HepG2 (cell line): ENCODE measurements around the gene ASPHD1. TPM values are rescaled to one million over a fixed set of nuclear protein-coding genes. Genes with fewer than 3 reads are reported as not detected.

Experiments
- CREB3 ChIP-seq: sonication (generic); formaldehyde crosslinking; IDR thresholded peaks from 2 replicates; pipeline ENCODE4 v1.5.0; 2020; ENCODE audit warnings: missing genetic modification reagents
- CREM ChIP-seq, 2 experiments: sonication (generic) in 1 of 2; formaldehyde crosslinking in 1 of 2; IDR thresholded peaks; 2 replicates each; pipeline versions ENCODE4 v1.4.0 to v1.6.1; 2016 to 2020; ENCODE audit warnings: antibody characterized with exemption in 1 of 2, mild to moderate bottlenecking in 1 of 2, missing genetic modification reagents in 1 of 2
- CTCF ChIP-seq: sonication (generic); formaldehyde crosslinking; IDR thresholded peaks from 2 replicates; pipeline ENCODE4 v1.5.0; 2020; ENCODE audit warnings: mild to moderate bottlenecking, missing genetic modification reagents, moderate library complexity
- DMAP1 ChIP-seq: IDR thresholded peaks from 2 replicates; pipeline ENCODE4 v1.6.1; 2016
- HMG20A ChIP-seq: IDR thresholded peaks from 2 replicates; pipeline ENCODE4 v1.6.1; 2016; ENCODE audit warnings: borderline replicate concordance
- JUNB ChIP-seq: sonication (generic); formaldehyde crosslinking; IDR thresholded peaks from 2 replicates; pipeline ENCODE4 v1.8.0; 2022; ENCODE audit warnings: missing genetic modification reagents, mild to moderate bottlenecking, borderline replicate concordance
- MED1 ChIP-seq: sonication (generic); formaldehyde crosslinking; IDR thresholded peaks from 2 replicates; pipeline ENCODE4 v1.4.0; 2020; ENCODE audit warnings: missing genetic modification reagents
- NFYC ChIP-seq: IDR thresholded peaks from 2 replicates; pipeline ENCODE4 v1.6.1; 2016; ENCODE audit warnings: missing genetic modification reagents, missing compliant biosample characterization
- POLR2A ChIP-seq, 2 experiments: IDR thresholded peaks; 2 replicates each; pipeline ENCODE4 v1.6.1; 2011; ENCODE audit warnings: low read depth in 2 of 2, low read length in 2 of 2, mild to moderate bottlenecking in 1 of 2, moderate library complexity in 1 of 2; ENCODE audit not compliant: insufficient read depth in 1 of 2
- RFX3 ChIP-seq: IDR thresholded peaks from 2 replicates; pipeline ENCODE4 v1.6.1; 2016; ENCODE audit warnings: missing biosample characterization, missing genetic modification reagents
- SOX6 ChIP-seq, 2 experiments: fragments of 450-650 bp in 1 of 2; sonication (generic) in 1 of 2; formaldehyde crosslinking in 1 of 2; IDR thresholded peaks; 2 replicates each; pipeline versions ENCODE4 v1.4.0 to v1.6.1; 2017 to 2020; ENCODE audit warnings: antibody characterized with exemption in 1 of 2, mild to moderate bottlenecking in 1 of 2, missing genetic modification reagents in 1 of 2
- TBX2 ChIP-seq: sonication (generic); formaldehyde crosslinking; IDR thresholded peaks from 2 replicates; pipeline ENCODE4 v1.5.0; 2020; ENCODE audit warnings: missing genetic modification reagents, mild to moderate bottlenecking, borderline replicate concordance
- ZNF230 ChIP-seq: sonication (generic); formaldehyde crosslinking; IDR thresholded peaks from 2 replicates; pipeline ENCODE4 v1.4.0; 2020; ENCODE audit warnings: mild to moderate bottlenecking, missing genetic modification reagents
- ZNF33B ChIP-seq: sonication (generic); formaldehyde crosslinking; IDR thresholded peaks from 2 replicates; pipeline ENCODE4 v1.5.1; 2020; ENCODE audit warnings: mild to moderate bottlenecking, missing genetic modification reagents
- ZNF501 ChIP-seq: sonication (generic); formaldehyde crosslinking; IDR thresholded peaks from 2 replicates; pipeline ENCODE4 v1.5.1; 2020; ENCODE audit warnings: mild to moderate bottlenecking, moderate library complexity, missing genetic modification reagents
- ZNF546 ChIP-seq: sonication (generic); formaldehyde crosslinking; conservative IDR thresholded peaks from 2 replicates; pipeline ENCODE4 v1.8.1; 2023; ENCODE audit warnings: mild to moderate bottlenecking, missing genetic modification reagents
- ZNF572 ChIP-seq: sonication (generic); formaldehyde crosslinking; IDR thresholded peaks from 2 replicates; pipeline ENCODE4 v1.5.1; 2020; ENCODE audit warnings: mild to moderate bottlenecking, missing genetic modification reagents
- ZNF772 ChIP-seq: sonication (generic); formaldehyde crosslinking; IDR thresholded peaks from 2 replicates; pipeline ENCODE4 v1.5.0; 2020; ENCODE audit warnings: mild to moderate bottlenecking, missing genetic modification reagents
- ZNF777 ChIP-seq: sonication (generic); formaldehyde crosslinking; IDR thresholded peaks from 2 replicates; pipeline ENCODE4 v1.4.0; 2020; ENCODE audit warnings: missing genetic modification reagents
- polyA plus RNA-seq, 8 experiments: library from polyadenylated mRNA; depleted of rRNA in 3 of 8; stranded (reverse) in 7 of 8; unstranded in 1 of 8; fragments of >200 nt; fragmentation: Illumina TruSeq in 4 of 8; extraction: Trizol in 4 of 8; gene quantifications; 2 replicates each; pipeline versions ENCODE4 v1.2.1 to v1.2.3, GENCODE V29; 2011 to 2016; ENCODE audit warnings: low read depth in 4 of 8, missing spikeins in 1 of 8, mixed read lengths in 1 of 8; ENCODE audit not compliant: insufficient read depth in 1 of 8
- total RNA-seq, 5 experiments: library from RNA; depleted of rRNA; stranded (reverse); fragments of >200 nt; fragmentation: Illumina TruSeq; extraction: Trizol; gene quantifications; 2 replicates each; pipeline ENCODE4 v1.2.3, GENCODE V29; 2016; ENCODE audit warnings: low read depth in 1 of 5
- TF ChIP-seq, protein P1 (sequence below), 2 experiments: sonication (generic) in 1 of 2; formaldehyde crosslinking in 1 of 2; IDR thresholded peaks; 2 replicates each; pipeline versions ENCODE4 v1.4.0 to v1.6.1; 2016 to 2020; ENCODE audit warnings: borderline replicate concordance in 1 of 2, low read depth in 1 of 2, mild to moderate bottlenecking in 1 of 2, missing genetic modification reagents in 1 of 2

The ASPHD1 gene
- total and polyA plus RNA-seq, 2 of the 13 experiments (the other 11 are each of a cell fraction or from before 2014, with no cell fraction given) = 13.1 to 19.7 TPM

DNA sequence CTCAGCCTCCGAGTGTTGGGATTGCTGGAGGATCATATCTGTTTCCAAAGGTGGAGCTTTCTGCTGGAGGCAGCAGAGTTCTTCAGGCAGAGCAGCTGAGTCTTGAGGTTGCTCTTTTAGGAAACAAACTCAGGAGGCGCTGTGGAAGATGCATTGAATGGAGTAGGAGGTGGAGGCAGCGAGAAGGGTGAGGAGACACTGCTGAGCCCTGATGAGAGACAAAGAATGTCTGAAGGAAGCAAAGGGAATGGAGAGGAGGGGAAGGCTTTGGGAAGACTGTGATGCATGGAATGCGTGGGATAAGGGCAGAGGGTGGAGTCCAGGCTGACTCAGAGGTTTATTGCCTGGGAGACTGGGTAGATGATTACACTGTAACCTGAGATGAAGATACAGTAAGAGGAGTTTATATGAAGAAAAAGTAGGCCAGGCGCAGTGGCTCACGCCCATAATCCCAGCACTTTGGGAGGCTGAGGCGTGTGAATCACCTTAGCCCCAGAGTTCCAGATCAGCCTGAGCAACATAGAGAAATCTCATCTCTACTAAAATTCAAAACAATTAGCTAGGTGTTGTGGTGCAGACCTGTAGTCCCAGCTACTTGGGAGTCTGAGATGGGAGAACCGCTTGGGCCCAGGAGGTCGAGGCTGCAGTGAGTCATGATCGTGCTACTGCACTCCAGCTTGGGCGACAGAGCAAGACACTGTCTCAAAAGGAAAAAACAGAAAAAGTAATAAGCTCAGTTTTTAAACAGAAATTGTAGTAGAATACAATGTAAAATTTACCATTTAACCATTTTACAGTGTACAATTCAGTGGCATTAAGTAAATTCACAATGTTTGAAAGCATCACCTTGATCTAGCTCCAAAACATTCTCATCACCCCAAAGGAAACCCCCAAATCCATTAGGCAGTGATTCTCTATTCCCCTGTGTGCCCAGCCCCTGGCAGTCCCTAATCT is 43.8 kb downstream of the ASPHD1 start (continued):
- TF ChIP-seq ZNF772 (CRISPR knock-in tag) (0 out of 2 replicates have a peak, but pooled peaks have one; percentile 15), ZNF572 (CRISPR knock-in tag) (peak; percentile 68; the same call in 1 of the 2 replicates), CREM (IDR thresholded peaks at IDR 0.05) (peak; percentile 13; the same call in 1 of the 2 replicates), CREM (CRISPR knock-in tag; IDR thresholded peaks at IDR 0.05) (no peak), ZNF33B (CRISPR knock-in tag) (0 out of 2 replicates have a peak, but pooled peaks have one; percentile 13), RFX3 (0 out of 2 replicates have a peak, but pooled peaks have one; percentile 23), CTCF (peak; percentile 41; the same call in 1 of the 2 replicates), SOX6 (IDR thresholded peaks at IDR 0.05) (no peak), SOX6 (CRISPR knock-in tag; IDR thresholded peaks at IDR 0.05) (no peak), ZNF546 (CRISPR knock-in tag) (no peak), POLR2A (IDR thresholded peaks at IDR 0.05; ENCODE audit: insufficient read depth in 1 of 2, low read depth in 2 of 2, low read length in 2 of 2) (peak; percentile 22 to 50; a peak in 2 of 4 replicates), ZNF501 (CRISPR knock-in tag) (peak; percentile 81), TBX2 (CRISPR knock-in tag) (peak; percentile 73; the same call in 1 of the 2 replicates), JUNB (CRISPR knock-in tag) (peak; percentile 60; the same call in 1 of the 2 replicates), ZNF230 (CRISPR knock-in tag) (0 out of 2 replicates have a peak, but pooled peaks have one; percentile 25), CREB3 (CRISPR knock-in tag) (no peak), DMAP1 (CRISPR knock-in tag) (no peak), MED1 (CRISPR knock-in tag) (0 out of 2 replicates have a peak, but pooled peaks have one; percentile 34), NFYC (CRISPR knock-in tag) (peak; percentile 23; the same call in 1 of the 2 replicates), ZNF777 (no peak), HMG20A (CRISPR knock-in tag) (0 out of 2 replicates have a peak, but pooled peaks have one; percentile 41)
- TF ChIP-seq, protein P1, sequence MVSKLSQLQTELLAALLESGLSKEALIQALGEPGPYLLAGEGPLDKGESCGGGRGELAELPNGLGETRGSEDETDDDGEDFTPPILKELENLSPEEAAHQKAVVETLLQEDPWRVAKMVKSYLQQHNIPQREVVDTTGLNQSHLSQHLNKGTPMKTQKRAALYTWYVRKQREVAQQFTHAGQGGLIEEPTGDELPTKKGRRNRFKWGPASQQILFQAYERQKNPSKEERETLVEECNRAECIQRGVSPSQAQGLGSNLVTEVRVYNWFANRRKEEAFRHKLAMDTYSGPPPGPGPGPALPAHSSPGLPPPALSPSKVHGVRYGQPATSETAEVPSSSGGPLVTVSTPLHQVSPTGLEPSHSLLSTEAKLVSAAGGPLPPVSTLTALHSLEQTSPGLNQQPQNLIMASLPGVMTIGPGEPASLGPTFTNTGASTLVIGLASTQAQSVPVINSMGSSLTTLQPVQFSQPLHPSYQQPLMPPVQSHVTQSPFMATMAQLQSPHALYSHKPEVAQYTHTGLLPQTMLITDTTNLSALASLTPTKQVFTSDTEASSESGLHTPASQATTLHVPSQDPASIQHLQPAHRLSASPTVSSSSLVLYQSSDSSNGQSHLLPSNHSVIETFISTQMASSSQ (IDR thresholded peaks at IDR 0.05; ENCODE audit: low read depth) = peak; percentile 68
- TF ChIP-seq, protein P1 (CRISPR knock-in tag; IDR thresholded peaks at IDR 0.05; ENCODE audit: borderline replicate concordance) = peak; percentile 87
